ENCODE results near the gene STRN4. TPM values are rescaled to one million over a fixed set of nuclear protein-coding genes. Genes with fewer than 3 reads are reported as not detected.
A peak's percentile ranks its signal among the peaks of the same experiment; 100 is the strongest.

The STRN4 gene
- total RNA-seq, 1 donor from 2014 or later, result 138 TPM

DNA sequence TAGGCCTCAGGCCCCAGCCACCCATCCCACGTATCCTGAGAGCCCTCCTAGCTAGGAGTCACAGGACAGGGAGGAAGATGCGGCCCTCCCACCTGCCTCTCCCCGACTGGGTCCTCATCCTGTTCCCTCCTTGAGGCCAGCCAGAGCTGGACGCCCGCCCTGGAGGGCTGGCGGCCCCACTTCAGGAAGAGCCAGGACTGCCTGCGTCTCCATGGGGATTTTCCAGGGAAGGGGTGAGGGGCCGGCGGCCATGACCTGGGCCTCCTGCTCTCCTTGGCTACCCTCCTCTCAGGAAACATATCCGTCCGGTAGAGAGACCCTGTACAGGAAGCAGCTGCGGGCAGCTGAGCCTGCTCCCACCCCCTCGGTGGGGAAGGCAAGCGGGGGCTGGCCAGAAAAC is 18.0 kb downstream of the STRN4 start:
- TF ChIP-seq, protein P1, sequence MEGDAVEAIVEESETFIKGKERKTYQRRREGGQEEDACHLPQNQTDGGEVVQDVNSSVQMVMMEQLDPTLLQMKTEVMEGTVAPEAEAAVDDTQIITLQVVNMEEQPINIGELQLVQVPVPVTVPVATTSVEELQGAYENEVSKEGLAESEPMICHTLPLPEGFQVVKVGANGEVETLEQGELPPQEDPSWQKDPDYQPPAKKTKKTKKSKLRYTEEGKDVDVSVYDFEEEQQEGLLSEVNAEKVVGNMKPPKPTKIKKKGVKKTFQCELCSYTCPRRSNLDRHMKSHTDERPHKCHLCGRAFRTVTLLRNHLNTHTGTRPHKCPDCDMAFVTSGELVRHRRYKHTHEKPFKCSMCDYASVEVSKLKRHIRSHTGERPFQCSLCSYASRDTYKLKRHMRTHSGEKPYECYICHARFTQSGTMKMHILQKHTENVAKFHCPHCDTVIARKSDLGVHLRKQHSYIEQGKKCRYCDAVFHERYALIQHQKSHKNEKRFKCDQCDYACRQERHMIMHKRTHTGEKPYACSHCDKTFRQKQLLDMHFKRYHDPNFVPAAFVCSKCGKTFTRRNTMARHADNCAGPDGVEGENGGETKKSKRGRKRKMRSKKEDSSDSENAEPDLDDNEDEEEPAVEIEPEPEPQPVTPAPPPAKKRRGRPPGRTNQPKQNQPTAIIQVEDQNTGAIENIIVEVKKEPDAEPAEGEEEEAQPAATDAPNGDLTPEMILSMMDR (conservative IDR thresholded peaks at IDR 0.05), result no peak
- H3K4me1 Mint-ChIP-seq, result peaks cover 7% of the 10 kb centered on the region
- no peak for DNase-seq (ENCODE audit: low read depth, low spot score)
- peaks cover 8% of the 10 kb centered on the region for H3K36me3 Mint-ChIP-seq (ENCODE audit: low read depth)
- H3K4me3 Mint-ChIP-seq, result peak overlapping the region; percentile 53
- H3K27me3 Mint-ChIP-seq (ENCODE audit: low read depth), result no peaks in the 10 kb centered on the region
- H3K9me3 Mint-ChIP-seq, result no peaks in the 10 kb centered on the region
- H3K27ac Mint-ChIP-seq (ENCODE audit: unreplicated experiment), result no peak overlapping the region

DNA sequence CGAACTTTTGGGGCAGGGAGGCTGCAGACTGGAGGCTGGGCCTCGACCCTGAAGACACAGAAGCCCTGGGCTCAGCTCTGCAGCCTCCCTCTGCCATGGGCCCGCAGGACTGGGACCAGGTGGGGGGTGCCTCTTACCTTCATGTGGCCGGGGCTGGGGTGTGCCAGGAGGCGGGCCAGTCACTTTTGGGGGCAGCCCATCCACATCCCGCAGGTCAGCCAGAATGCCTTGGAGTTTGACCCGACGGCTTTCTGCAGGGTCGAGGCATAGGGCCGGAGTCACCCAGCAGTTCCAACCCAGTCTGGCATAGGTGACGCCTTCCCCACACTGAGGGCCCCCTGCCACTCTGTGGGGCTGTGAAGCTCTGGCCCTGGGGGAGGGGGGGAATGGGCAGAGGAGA is 18.5 kb downstream of the STRN4 start:
- TF ChIP-seq, protein P1 (conservative IDR thresholded peaks at IDR 0.05), result no peak
- no peak overlapping the region for H3K27ac Mint-ChIP-seq (ENCODE audit: unreplicated experiment)
- H3K36me3 Mint-ChIP-seq (ENCODE audit: low read depth), result peaks cover 8% of the 10 kb centered on the region

DNA sequence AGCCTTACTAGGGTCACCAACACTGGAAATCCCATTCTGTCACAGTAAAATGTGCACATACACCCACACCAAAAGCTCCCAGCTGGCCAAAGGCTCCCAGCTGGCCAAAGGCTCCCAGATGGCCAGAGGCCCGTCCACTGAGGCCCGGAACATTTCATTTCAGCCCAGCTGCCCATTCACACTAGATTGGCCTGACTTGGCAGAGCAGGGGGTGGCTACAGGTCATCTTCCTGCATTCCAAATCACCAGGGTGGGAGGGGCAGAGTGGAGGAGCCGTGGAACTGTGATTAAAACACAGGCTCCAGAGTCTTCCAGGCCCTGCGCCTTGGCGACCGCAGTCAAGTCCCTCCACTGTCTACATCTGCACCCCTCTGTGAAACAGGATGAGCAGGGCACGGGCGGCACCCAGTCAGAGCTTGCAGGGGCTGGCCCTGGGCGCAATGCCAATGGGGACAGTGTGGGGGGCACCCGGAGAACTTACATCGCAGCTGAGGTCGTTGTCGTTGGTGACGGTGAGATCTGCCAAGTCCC is 19.2 kb downstream of the STRN4 start:
- H3K9me3 Mint-ChIP-seq, result no peaks in the 10 kb centered on the region
- H3K4me1 Mint-ChIP-seq, result peaks cover 7% of the 10 kb centered on the region
- peaks cover 10% of the 10 kb centered on the region for H3K36me3 Mint-ChIP-seq (ENCODE audit: low read depth)
- no peak for DNase-seq (ENCODE audit: low read depth, low spot score)
- TF ChIP-seq, protein P1 (conservative IDR thresholded peaks at IDR 0.05), result no peak
- no peak overlapping the region for H3K4me3 Mint-ChIP-seq
- H3K27me3 Mint-ChIP-seq (ENCODE audit: low read depth), result no peaks in the 10 kb centered on the region
- no peak overlapping the region for H3K27ac Mint-ChIP-seq (ENCODE audit: unreplicated experiment)

More for the DNA sequence above, 18.5 kb downstream of the STRN4 start:
- Mint-ChIP-seq H3K4me1 (peaks cover 7% of the 10 kb centered on the region), H3K9me3 (no peaks in the 10 kb centered on the region), H3K27me3 (ENCODE audit: low read depth) (no peaks in the 10 kb centered on the region), H3K4me3 (no peak overlapping the region)
- no peak for DNase-seq (ENCODE audit: low read depth, low spot score)

DNA sequence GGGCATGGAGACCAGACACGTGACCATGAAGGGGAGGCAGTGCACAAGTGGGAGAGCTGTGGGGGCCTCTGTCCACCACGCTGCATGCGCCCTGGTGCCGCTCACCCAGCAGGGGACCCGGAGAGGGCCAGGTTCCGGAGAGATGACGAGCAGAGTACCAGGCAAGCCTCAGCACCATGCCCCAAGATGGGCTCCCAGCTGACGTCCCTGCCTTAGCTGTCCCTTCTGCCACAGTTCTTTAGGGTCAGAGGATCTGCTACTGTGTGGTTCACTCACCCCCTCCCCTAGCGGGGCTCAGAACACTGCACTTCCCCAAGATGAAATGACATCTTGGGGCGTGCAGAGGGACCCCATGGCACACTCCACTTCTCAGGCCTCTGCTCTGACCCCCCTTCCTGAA is 19.7 kb downstream of the STRN4 start:
- DNase-seq (ENCODE audit: low read depth, low spot score), result no peak
- Mint-ChIP-seq H3K4me1 (peaks cover 7% of the 10 kb centered on the region), H3K4me3 (no peak overlapping the region), H3K9me3 (no peaks in the 10 kb centered on the region), H3K36me3 (ENCODE audit: low read depth) (peaks cover 11% of the 10 kb centered on the region), H3K27ac (ENCODE audit: unreplicated experiment) (no peak overlapping the region), H3K27me3 (ENCODE audit: low read depth) (no peaks in the 10 kb centered on the region)
- TF ChIP-seq, protein P1 (conservative IDR thresholded peaks at IDR 0.05), result no peak

DNA sequence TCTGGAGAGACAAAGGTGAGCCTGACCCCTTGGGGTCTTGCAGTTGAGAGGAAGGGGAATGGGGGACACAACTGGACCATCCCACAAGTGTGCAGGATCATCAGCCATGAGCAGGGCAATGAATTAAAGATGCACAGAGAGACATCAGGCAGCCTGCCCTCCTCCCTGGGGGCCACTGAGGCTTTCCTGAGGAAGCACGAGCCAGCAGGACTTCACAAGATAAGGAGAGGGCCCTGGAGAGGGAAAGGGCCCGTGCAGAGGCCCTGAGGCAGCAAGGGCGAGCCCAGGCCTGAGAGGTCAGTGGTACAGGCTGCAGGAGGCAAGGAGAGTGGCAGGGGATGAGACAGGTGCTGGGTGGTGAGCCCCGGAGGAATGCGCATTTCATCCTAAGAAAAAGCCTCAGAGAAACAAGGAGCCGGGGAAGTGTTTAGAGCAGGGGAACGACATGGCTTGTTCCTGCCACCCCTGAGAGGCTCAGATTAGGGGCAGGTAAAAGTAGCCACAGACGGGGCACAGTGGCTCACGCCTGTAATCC is 20.3 kb downstream of the STRN4 start:
- no peak for DNase-seq (ENCODE audit: low read depth, low spot score)
- Mint-ChIP-seq H3K27me3 (ENCODE audit: low read depth) (no peaks in the 10 kb centered on the region), H3K36me3 (ENCODE audit: low read depth) (peaks cover 10% of the 10 kb centered on the region), H3K4me3 (no peak overlapping the region), H3K27ac (ENCODE audit: unreplicated experiment) (no peak overlapping the region), H3K4me1 (peaks cover 7% of the 10 kb centered on the region), H3K9me3 (no peaks in the 10 kb centered on the region)
- TF ChIP-seq, protein P1 (conservative IDR thresholded peaks at IDR 0.05), result no peak
